ENCODE results near the gene ADD2.

- TF ChIP-seq CTCF (IDR thresholded peaks at IDR 0.05; ENCODE audit: low read depth, low read length) (no peak), MAX (IDR thresholded peaks at IDR 0.05; ENCODE audit: low read depth, low read length) (no peak), POLR2A (IDR thresholded peaks at IDR 0.05; ENCODE audit: extremely low read depth, insufficient read length) (no peak)
Observed at GRCh38 chr2:70668432-70668831, 99.6 kb downstream of the ADD2 start.

All from NB4 (cell line).